GM12874 (cell line): ENCODE results near the gene OR8K1.

ENCODE experiments used
- CTCF ChIP-seq: IDR thresholded peaks from 2 replicates; pipeline ENCODE4 v1.5.1; 2011; ENCODE audit warnings: low read depth, mild to moderate bottlenecking, control low read depth, low read length, moderate library complexity; ENCODE audit not compliant: insufficient read depth

Gene OR8K1

GRCh38 chr11:56353991-56354390 lies 8.2 kb downstream of the OR8K1 start, which contains the start of gene OR8J1:
TSS of gene OR8J1 (plus strand) at chr11:56354291. CDS start at chr11:56360247, 5,956 bp downstream.
- no peak for TF ChIP-seq CTCF

GRCh38 chr11:56375324-56375723 lies 29.5 kb downstream of the OR8K1 start, which contains the start of gene OR8U1:
TSS of gene OR8U1 (plus strand) at chr11:56375624. CDS start at chr11:56375624, 0 bp downstream.
- TF ChIP-seq CTCF = no peak

GRCh38 chr11:56380120-56380519 lies 34.3 kb downstream of the OR8K1 start:
- no peak for TF ChIP-seq CTCF

- no peak for TF ChIP-seq CTCF
These were observed 48.5 kb downstream of the OR8K1 start for GRCh38 chr11:56394381-56394780.

GRCh38 chr11:56396047-56396446 lies 50.2 kb downstream of the OR8K1 start:
- no peak for TF ChIP-seq CTCF
